PC-9 (cell line): ENCODE data around the gene POPDC2.

Experiments used
- CTCF ChIP-seq: fragments of 200-600 bp; sonication (generic); conservative IDR thresholded peaks from 2 replicates; pipeline ENCODE4 v1.6.1; 2017; ENCODE audit warnings: mixed run types, antibody characterized with exemption, mild to moderate bottlenecking, moderate library complexity
- EZH2 ChIP-seq: fragments of 200-600 bp; sonication (generic); IDR thresholded peaks from 2 replicates; pipeline ENCODE4 v1.8.0; 2017; ENCODE audit warnings: antibody characterized with exemption, low read depth

- TF ChIP-seq CTCF (no peak), EZH2 (no peak)
Observed at GRCh38 chr3:119592861-119593260, 67.5 kb downstream of the POPDC2 start.
